KOPT-K1 (cell line): ENCODE results near the gene AMMECR1L.
"Not testable (repeated sequence)": the region's sequence is repeated elsewhere in the genome, so short reads cannot be mapped to it uniquely, and the experiment has no call there.

Source experiments
- H3K27ac ChIP-seq: fragments of 200-600 bp; sonication (generic); 2 replicates; pipeline ENCODE4 v1.5.1; 2016; ENCODE audit warnings: antibody characterized with exemption, mild to moderate bottlenecking, low read depth, low read length; ENCODE audit not compliant: poor library complexity, severe bottlenecking
- H3K36me3 ChIP-seq: fragments of 200-600 bp; sonication (generic); 2 replicates; pipeline ENCODE4 v1.5.1; 2017; ENCODE audit warnings: antibody characterized with exemption, mild to moderate bottlenecking, low read length, moderate library complexity; ENCODE audit not compliant: insufficient read depth
- H3K9me3 ChIP-seq: fragments of 200-600 bp; sonication (generic); 2 replicates; pipeline ENCODE4 v1.5.1; 2017; ENCODE audit warnings: antibody characterized with exemption, low read length, mild to moderate bottlenecking; ENCODE audit not compliant: insufficient read depth, poor library complexity, severe bottlenecking

AMMECR1L gene

DNA sequence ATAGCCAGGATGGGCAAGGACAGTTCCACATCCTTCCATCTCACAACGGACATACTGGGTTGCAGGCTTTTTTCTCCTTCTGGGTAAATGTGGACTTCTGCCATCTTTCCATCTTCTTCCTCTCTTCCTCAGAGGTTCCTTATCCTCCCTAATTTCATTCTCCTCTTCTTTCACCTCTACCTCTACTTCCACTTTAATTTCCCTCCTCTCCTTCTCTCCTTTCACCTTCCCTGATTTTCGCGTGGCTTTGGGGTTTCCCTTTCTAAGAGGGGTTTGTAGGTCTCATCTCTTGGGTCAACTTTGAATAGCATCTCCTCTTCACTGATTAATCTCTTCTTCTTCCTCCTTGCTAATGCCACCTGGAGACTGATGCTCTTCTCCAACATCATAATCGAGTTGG, 44.9 kb downstream of the AMMECR1L start:
- Histone ChIP-seq H3K9me3 (no peaks in the 10 kb centered on the region), H3K36me3 (peaks cover 25% of the 10 kb centered on the region), H3K27ac (no peak overlapping the region)

DNA sequence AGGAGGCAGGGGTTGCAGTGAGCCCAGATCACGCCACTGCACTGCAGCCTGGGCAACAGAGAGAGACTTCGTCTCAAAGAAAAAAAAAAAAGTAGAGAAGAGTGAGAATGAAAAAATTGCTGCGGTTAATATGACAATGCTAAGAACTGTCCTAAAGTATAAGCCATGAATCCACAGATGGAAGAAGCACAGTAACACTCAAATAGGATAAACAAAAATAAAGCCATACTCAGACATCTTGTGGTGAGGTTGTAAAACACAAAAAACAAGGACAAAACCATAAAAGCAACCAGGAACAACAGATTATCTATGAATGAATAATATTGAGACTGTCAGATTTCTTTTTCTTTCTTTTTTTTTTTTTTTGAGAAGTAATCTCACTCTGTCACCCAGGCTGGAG, 50.8 kb downstream of the AMMECR1L start:
- no peak overlapping the region for H3K27ac ChIP-seq
- no peaks in the 10 kb centered on the region for H3K36me3 ChIP-seq
- no peaks in the 10 kb centered on the region for H3K9me3 ChIP-seq

DNA sequence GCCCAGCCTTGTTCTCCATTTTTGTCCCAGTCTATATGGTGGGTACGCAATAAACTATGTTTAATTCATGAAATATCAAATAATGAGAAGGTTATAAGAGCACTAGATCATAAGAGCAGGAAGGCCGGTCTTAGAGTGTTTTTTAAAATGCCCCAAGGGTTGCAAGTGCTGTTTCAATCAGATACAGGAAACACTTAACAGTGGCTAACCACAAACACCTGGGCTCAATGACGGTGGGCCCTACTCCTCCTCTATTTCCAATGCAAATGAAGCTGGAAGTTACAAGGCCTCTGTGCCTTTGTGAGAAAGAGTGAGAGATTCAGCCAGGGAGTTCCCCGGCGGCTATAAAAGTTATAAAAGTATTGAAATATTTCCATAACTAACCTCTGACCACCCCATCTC, 55.9 kb downstream of the AMMECR1L start:
- peaks cover 28% of the 10 kb centered on the region for H3K9me3 ChIP-seq
- H3K27ac ChIP-seq = peak overlapping the region; percentile 47
- no peaks in the 10 kb centered on the region for H3K36me3 ChIP-seq

DNA sequence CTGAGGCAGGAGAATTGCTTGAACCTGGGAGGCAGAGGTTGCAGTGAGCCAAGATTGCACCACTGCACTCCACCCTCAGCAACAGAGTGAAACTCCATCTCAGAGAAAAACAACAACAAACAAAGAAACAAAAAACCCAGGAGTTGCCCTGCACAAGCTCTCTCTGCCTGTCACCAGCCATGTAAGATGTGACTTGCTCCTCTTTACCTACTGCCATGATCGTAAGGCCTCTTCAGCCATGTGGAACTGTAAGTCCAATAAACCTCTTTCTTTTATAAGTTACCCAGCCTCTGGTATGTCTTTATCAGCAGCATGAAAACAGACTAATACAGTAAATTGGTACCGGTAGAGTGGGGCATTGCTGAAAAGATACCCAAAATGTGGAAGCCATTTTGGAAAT, 59.0 kb downstream of the AMMECR1L start:
- peaks cover 31% of the 10 kb centered on the region for H3K9me3 ChIP-seq
- H3K36me3 ChIP-seq, H3K27ac ChIP-seq: not testable (repeated sequence)

DNA sequence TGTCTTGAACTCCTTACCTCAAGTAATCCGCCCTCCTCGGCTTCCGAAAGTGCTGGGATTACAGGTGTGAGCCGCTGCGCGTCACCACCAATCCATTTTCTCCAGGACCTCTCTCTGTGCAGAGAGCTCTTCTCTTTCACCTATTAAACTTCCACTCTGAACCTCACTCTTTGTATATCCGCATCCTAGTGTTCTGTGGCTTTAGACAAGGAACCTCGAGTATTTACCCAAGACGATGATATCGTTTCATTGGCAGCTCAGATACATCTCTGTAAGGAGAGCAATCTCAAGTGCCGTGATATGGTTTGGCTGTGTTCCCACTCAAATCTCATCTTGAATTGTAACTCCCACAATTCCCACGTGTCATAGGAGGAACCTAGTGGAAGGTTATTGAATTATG, 59.7 kb downstream of the AMMECR1L start:
- H3K9me3 ChIP-seq = peaks cover 38% of the 10 kb centered on the region
- no peak overlapping the region for H3K27ac ChIP-seq
- no peaks in the 10 kb centered on the region for H3K36me3 ChIP-seq

DNA sequence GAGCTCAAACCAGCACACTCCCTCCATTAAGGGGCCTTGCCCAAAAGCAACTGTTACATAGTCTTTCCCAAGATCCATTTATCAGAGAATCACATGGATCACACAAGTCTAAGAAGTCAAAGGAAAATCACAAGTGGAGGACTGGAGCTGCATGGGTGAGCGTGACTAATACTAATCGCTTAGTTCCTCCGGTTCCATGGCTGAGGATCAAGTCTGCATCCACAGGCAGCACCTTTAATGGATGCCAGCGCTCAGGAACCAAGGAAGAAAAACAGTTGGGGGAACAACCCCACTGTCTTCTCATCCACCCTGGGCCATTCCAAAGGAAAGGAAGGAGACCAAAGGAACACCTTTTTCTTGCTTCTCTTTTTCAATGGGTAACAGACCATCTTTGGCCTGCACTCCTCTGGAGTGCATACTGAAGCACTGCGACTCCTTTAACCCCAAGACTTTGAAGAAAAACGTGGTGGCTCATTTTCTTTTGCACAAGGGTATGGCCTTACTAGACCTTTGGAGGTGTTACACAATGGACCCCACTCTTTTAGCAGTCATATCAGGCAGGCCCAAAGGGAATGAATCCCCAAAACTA, 65.6 kb downstream of the AMMECR1L start:
- no peak overlapping the region for H3K27ac ChIP-seq
- peaks cover 35% of the 10 kb centered on the region for H3K9me3 ChIP-seq
- no peaks in the 10 kb centered on the region for H3K36me3 ChIP-seq

DNA sequence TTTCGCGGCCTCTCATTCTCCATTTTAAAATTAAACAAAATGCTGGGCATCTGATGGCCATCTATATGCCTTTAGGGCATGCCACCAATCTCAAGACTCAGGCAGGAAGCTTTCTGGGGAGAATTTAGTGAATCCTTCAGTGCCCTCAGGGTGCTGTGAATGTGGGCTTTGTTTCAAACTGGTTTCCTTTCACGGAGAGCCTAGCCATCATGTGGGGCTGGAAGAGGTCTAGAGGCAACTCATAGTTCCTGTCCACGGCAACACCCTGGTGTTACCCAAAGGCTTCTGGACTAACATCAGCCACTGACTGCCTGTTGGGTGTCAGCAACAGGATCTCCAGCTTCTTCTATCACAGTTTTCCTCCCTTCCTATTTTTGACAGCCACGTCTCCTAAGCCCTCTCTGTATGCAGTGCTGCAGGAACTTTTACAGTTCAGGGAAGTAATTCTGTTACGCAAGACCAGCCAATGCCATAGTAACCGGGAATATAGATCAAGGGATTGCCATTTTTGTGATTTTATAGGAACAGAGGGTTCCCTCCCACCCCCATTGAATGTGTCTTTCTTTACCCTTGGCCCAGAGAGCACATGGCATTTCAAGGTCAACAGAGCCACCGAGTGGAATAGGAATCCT, 66.8 kb downstream of the AMMECR1L start:
- Histone ChIP-seq H3K36me3 (no peaks in the 10 kb centered on the region), H3K9me3 (peaks cover 35% of the 10 kb centered on the region), H3K27ac (no peak overlapping the region)

DNA sequence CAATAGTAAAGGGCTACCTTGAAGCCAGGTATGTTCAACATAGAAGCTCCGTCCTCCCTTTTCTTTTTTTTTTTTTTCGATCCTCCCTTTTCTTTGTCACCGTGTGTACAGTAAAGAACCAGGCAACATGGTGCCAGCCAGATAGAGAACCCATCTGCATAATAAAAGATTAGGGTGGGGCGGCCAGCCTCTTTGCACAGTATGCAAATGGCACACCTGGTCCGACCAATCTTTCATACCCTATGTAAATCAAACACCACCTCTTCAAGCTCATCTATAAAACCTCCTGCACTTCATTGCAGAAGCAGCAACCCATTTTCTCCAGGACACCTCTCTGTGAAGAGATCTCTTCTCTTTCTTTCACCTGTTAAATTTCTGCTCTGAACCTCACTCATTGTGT, 67.5 kb downstream of the AMMECR1L start:
- H3K36me3 ChIP-seq = no peaks in the 10 kb centered on the region
- no peak overlapping the region for H3K27ac ChIP-seq
- peaks cover 35% of the 10 kb centered on the region for H3K9me3 ChIP-seq

DNA sequence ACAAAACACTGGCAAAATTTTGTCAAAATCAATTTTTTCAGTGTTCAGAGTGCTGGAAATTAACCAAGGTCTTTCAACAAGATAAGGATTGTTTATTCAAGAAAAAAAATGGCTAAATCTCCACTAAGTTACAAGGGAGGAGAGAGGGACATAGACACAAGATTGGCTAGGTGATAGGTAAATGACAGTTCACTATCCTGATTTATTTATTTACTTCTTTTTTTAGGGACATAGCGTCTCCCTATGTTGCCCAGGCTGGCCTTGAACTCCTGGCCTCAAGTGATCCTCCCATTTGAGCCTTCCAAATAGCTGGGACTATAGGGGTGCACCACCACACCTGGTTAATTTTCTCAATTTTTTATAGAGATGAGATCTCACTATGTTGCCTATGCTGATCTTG, 71.1 kb downstream of the AMMECR1L start:
- Histone ChIP-seq H3K9me3 (peaks cover 12% of the 10 kb centered on the region), H3K36me3 (no peaks in the 10 kb centered on the region), H3K27ac (no peak overlapping the region)

DNA sequence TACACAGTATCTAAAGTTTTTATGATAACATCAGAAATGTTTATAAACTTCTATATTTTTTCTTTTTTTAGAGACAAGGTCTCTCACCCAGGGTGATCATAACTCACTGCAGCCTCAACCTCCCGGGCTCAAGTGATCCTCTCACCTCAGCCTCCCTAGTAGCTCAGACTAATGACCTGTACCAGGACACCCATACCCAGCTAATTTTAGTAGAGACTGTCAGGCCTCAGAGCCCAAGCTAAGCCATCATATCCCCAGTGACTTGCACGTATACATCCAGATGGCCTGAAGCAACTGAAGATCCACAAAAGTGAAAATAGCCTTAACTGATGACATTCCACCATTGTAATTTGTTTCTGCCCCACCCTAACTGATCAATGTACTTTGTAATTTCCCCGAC, 73.3 kb downstream of the AMMECR1L start:
- not testable (repeated sequence) for H3K36me3 ChIP-seq, H3K27ac ChIP-seq, H3K9me3 ChIP-seq
